Caco-2 (cell line): Measurements from ENCODE around the gene APOL4. TPM values are rescaled to one million over a fixed set of nuclear protein-coding genes. Genes with fewer than 3 reads are reported as not detected.

Experiments
- BruUV-seq: library from RNA; stranded (reverse); fragments of 400-500 nt; replicated peaks from 2 replicates; lab custom pipeline; 2021; lab: Mats Ljungman, UMichigan
- CTCF ChIA-PET: fragments of 300-600 bp; sonication (Branson Sonifier 250); formaldehyde crosslinking; loops from one replicate; lab custom pipeline; 2022; ENCODE audit warnings: antibody characterized with exemption; lab: Charles Lee
- POLR2A ChIA-PET: fragments of 300-600 bp; sonication (Branson Sonifier 250); formaldehyde crosslinking; loops from one replicate; lab custom pipeline; 2022; ENCODE audit warnings: antibody characterized with exemption; lab: Charles Lee
- DNase-seq, 2 experiments: peaks; one replicate each; pipeline versions ENCODE4 v3.0.0 to v3.0.0-alpha.2; 2020 to 2022
- H3K27me3 ChIP-seq: replicated peaks from 2 replicates; pipeline ENCODE4 v1.6.0; 2011; ENCODE audit warnings: low read length; ENCODE audit not compliant: control insufficient read depth, insufficient read depth
- H3K36me3 ChIP-seq: 2 replicates; pipeline ENCODE4 v1.5.1; 2011; ENCODE audit warnings: low read length; ENCODE audit not compliant: control insufficient read depth, insufficient read depth
- H3K4me1 ChIP-seq: fragments of 250-450 bp; sonication (Bioruptor Pico); 2 replicates; pipeline ENCODE4 v1.5.1; 2020; ENCODE audit warnings: mild to moderate bottlenecking
- H3K4me3 ChIP-seq: 2 replicates; pipeline ENCODE4 v1.5.1; 2011; ENCODE audit warnings: low read depth, mild to moderate bottlenecking, control low read depth, low read length
- H3K9me3 ChIP-seq: fragments of 250-450 bp; sonication (Bioruptor Pico); 2 replicates; pipeline ENCODE4 v1.5.1; 2020; ENCODE audit warnings: mild to moderate bottlenecking, moderate library complexity
- H3K27ac Mint-ChIP-seq: one replicate; pipeline ENCODE4 v1.8.0; 2022; ENCODE audit warnings: mixed read lengths; ENCODE audit not compliant: unreplicated experiment
- H3K27me3 Mint-ChIP-seq: one replicate; pipeline ENCODE4 v1.8.0; 2022; ENCODE audit warnings: mixed read lengths; ENCODE audit not compliant: insufficient read depth, unreplicated experiment
- H3K36me3 Mint-ChIP-seq: one replicate; pipeline ENCODE4 v1.8.0; 2022; ENCODE audit warnings: mild to moderate bottlenecking, mixed read lengths; ENCODE audit not compliant: insufficient read depth, unreplicated experiment
- H3K4me1 Mint-ChIP-seq: one replicate; pipeline ENCODE4 v1.8.0; 2022; ENCODE audit warnings: low read depth, mixed read lengths; ENCODE audit not compliant: unreplicated experiment
- H3K4me3 Mint-ChIP-seq: one replicate; pipeline ENCODE4 v1.8.0; 2022; ENCODE audit warnings: mild to moderate bottlenecking, moderate library complexity, mixed read lengths; ENCODE audit not compliant: unreplicated experiment
- H3K9me3 Mint-ChIP-seq: one replicate; pipeline ENCODE4 v1.8.0; 2022; ENCODE audit warnings: mixed read lengths; ENCODE audit not compliant: unreplicated experiment
- intact Hi-C: fragments of 100-400 bp; cut with micrococcal nuclease; formaldehyde crosslinking; loops from one replicate; pipeline ENCODE4 v1.10.0; 2022; ENCODE audit not compliant: unreplicated experiment
- total RNA-seq: library from RNA; stranded (reverse); gene quantifications from 2 replicates; pipeline ENCODE4 v1.2.3, GENCODE V29; 2022
- TF ChIP-seq, protein P1 (sequence below), 2 experiments: fragments of 200-600 bp in 1 of 2; IDR thresholded peaks; 1 replicate in 1 of 2; 2 replicates in 1 of 2; pipeline versions ENCODE4 v1.5.1 to v1.8.0; 2011 to 2022; ENCODE audit warnings: antibody characterized with exemption in 1 of 2, control low read depth in 1 of 2, inconsistent platforms in 1 of 2, low read depth in 1 of 2, low read length in 1 of 2, mild to moderate bottlenecking in 1 of 2, moderate library complexity in 1 of 2; ENCODE audit not compliant: insufficient read depth in 1 of 2, severe bottlenecking in 1 of 2, unreplicated experiment in 1 of 2

Gene APOL4
- total RNA-seq, 1 experiment from 2014 or later: not detected

DNA sequence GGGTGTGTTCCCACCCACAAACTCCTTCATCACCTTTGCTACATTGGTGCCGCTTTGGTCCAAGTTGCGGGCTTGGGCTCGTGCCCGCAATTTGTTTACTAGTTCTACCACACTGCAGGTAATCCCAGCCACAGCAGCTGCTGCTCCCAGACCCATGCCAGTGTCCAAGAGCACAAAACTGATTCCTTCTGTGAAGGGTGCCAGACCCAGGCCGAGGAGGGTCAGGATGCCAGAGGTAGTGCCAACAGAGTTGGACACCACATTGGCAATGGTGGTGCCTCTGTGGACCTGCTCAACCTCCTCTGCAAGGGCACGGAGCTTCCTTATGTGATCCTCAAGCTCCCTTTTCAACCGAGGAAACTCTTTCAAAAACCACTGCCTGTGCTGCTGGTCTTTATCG lies 26.2 kb upstream of the APOL4 start:
- Histone ChIP-seq H3K9me3 (no peaks in the 10 kb centered on the region), H3K36me3 (no peaks in the 10 kb centered on the region), H3K4me1 (no peaks in the 10 kb centered on the region), H3K27me3 (no peaks in the 10 kb centered on the region), H3K4me3 (no peak overlapping the region)
- POLR2A ChIA-PET: no interaction called here
- Mint-ChIP-seq H3K9me3 (no peaks in the 10 kb centered on the region), H3K4me1 (peaks cover under 1% of the 10 kb centered on the region), H3K4me3 (no peak overlapping the region), H3K36me3 (no peaks in the 10 kb centered on the region), H3K27ac (no peak overlapping the region), H3K27me3 (no peaks in the 10 kb centered on the region)
- BruUV-seq: no TSS peak
- no peak for DNase-seq
- TF ChIP-seq, protein P1, sequence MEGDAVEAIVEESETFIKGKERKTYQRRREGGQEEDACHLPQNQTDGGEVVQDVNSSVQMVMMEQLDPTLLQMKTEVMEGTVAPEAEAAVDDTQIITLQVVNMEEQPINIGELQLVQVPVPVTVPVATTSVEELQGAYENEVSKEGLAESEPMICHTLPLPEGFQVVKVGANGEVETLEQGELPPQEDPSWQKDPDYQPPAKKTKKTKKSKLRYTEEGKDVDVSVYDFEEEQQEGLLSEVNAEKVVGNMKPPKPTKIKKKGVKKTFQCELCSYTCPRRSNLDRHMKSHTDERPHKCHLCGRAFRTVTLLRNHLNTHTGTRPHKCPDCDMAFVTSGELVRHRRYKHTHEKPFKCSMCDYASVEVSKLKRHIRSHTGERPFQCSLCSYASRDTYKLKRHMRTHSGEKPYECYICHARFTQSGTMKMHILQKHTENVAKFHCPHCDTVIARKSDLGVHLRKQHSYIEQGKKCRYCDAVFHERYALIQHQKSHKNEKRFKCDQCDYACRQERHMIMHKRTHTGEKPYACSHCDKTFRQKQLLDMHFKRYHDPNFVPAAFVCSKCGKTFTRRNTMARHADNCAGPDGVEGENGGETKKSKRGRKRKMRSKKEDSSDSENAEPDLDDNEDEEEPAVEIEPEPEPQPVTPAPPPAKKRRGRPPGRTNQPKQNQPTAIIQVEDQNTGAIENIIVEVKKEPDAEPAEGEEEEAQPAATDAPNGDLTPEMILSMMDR (IDR thresholded peaks at IDR 0.05; ENCODE audit: insufficient read depth in 1 of 2, low read depth in 1 of 2, low read length in 1 of 2, severe bottlenecking in 1 of 2, unreplicated experiment in 1 of 2): no peak
- intact Hi-C loops: loop anchor here (10.0 kb wide), 1 partner anchor 47 kb away; no protein-coding TSS in a partner anchor
- CTCF ChIA-PET: interaction anchor here (0.6 kb wide), 1 partner anchor 308 kb away, joined by 5 read pairs; no protein-coding TSS in a partner anchor

DNA sequence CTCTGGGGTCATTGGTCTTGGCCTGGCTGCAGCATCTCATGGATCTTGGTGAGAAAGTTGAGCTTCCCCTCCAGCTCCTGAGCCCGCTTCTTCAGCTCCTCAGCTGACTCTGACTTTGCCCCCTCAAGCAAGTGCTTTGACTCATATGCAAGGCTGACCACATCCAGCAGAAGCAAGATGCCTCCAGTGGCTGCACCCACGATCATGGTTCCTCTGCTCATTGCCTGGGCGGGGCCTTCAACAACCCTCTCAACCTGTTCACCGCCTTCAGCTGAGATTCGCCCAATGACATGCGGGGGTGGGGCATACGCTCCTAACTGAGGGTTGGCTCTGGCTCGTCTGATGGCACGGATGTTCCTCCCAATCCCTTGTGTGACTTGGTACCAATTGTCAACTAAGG lies 25.8 kb upstream of the APOL4 start:
- Mint-ChIP-seq H3K4me3 (no peak overlapping the region), H3K36me3 (no peaks in the 10 kb centered on the region), H3K4me1 (peaks cover 4% of the 10 kb centered on the region), H3K9me3 (no peaks in the 10 kb centered on the region), H3K27me3 (no peaks in the 10 kb centered on the region), H3K27ac (no peak overlapping the region)
- no peaks in the 10 kb centered on the region for H3K27me3 ChIP-seq
- no peak overlapping the region for H3K4me3 ChIP-seq
- H3K9me3 ChIP-seq: no peaks in the 10 kb centered on the region
- POLR2A ChIA-PET: no interaction called here
- TF ChIP-seq, protein P1 (IDR thresholded peaks at IDR 0.05; ENCODE audit: insufficient read depth in 1 of 2, low read depth in 1 of 2, low read length in 1 of 2, severe bottlenecking in 1 of 2, unreplicated experiment in 1 of 2): no peak
- no peaks in the 10 kb centered on the region for H3K36me3 ChIP-seq
- no peaks in the 10 kb centered on the region for H3K4me1 ChIP-seq
- intact Hi-C loops: loop anchor here (10.0 kb wide), 1 partner anchor 47 kb away; no protein-coding TSS in a partner anchor
- DNase-seq: no peak
- no TSS peak for BruUV-seq
- CTCF ChIA-PET: interaction anchor here (0.7 kb wide), 1 partner anchor 31 kb away, joined by 4 read pairs; no protein-coding TSS in a partner anchor

DNA sequence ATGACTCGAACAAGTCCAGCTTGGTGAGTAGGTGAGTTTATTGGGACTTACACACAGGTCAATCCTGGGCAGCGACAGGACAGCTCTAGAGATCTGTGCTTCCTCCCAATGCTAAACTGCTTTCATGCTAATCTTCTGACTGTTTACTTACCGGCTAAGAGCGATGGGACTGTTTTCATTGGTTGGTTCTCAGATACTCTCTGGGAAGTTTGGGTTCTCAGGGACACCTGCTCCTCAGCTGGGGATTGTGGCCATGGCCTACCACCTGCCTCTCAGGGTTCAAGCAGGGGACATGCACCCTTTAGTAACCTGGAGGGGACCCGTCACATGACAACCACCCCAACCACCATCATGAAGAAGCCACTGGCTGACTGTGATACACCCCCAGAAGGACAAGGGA lies 24.6 kb upstream of the APOL4 start:
- CTCF ChIA-PET: no interaction called here
- Mint-ChIP-seq H3K27ac (no peak overlapping the region), H3K36me3 (no peaks in the 10 kb centered on the region), H3K27me3 (no peaks in the 10 kb centered on the region), H3K4me1 (peaks cover 15% of the 10 kb centered on the region), H3K9me3 (no peaks in the 10 kb centered on the region), H3K4me3 (no peak overlapping the region)
- intact Hi-C loops: loop anchor here (10.0 kb wide), 1 partner anchor 49 kb away; no protein-coding TSS in a partner anchor
- Histone ChIP-seq H3K4me1 (no peaks in the 10 kb centered on the region), H3K27me3 (no peaks in the 10 kb centered on the region), H3K4me3 (no peak overlapping the region), H3K36me3 (no peaks in the 10 kb centered on the region), H3K9me3 (no peaks in the 10 kb centered on the region)
- TF ChIP-seq, protein P1 (IDR thresholded peaks at IDR 0.05; ENCODE audit: insufficient read depth in 1 of 2, low read depth in 1 of 2, low read length in 1 of 2, severe bottlenecking in 1 of 2, unreplicated experiment in 1 of 2): no peak
- no TSS peak for BruUV-seq
- DNase-seq: no peak
- POLR2A ChIA-PET: no interaction called here
